Cardiac muscle cell (in vitro differentiated cells and primary cell): ENCODE measurements around the gene PCCB. TPM values are rescaled to one million over a fixed set of nuclear protein-coding genes. Genes with fewer than 3 reads are reported as not detected.
"Not testable (repeated sequence)": the region's sequence is repeated elsewhere in the genome, so short reads cannot be mapped to it uniquely, and the experiment has no call there.

Experiments used
- DNase-seq, 2 donors: peaks; one replicate each; pipeline versions ENCODE4 v3.0.0 to v3.0.0-alpha.2; 2010 to 2017; ENCODE audit warnings: low read depth in 1 of 2, low spot score in 1 of 2
- H3K27ac ChIP-seq: fragments of 200-600 bp; sonication (generic); 2 replicates; pipeline ENCODE4 v1.5.1; 2016
- H3K27me3 ChIP-seq: fragments of 200-600 bp; sonication (generic); 2 replicates; pipeline ENCODE4 v1.6.0; 2016; ENCODE audit warnings: control low read depth
- H3K36me3 ChIP-seq: fragments of 200-600 bp; sonication (generic); 2 replicates; pipeline ENCODE4 v1.5.1; 2016; ENCODE audit warnings: control low read depth
- H3K4me1 ChIP-seq: fragments of 200-600 bp; sonication (generic); 2 replicates; pipeline ENCODE4 v1.8.1; 2017; ENCODE audit warnings: low read depth, mild to moderate bottlenecking, mixed run types
- H3K4me3 ChIP-seq: fragments of 200-600 bp; sonication (generic); 2 replicates; pipeline ENCODE4 v1.5.1; 2016; ENCODE audit warnings: mild to moderate bottlenecking
- H3K9me3 ChIP-seq: fragments of 200-600 bp; sonication (generic); 2 replicates; pipeline ENCODE4 v1.5.1; 2017; ENCODE audit warnings: low read depth, mild to moderate bottlenecking, control low read depth
- polyA plus RNA-seq: library from polyadenylated mRNA; unstranded; fragments of >200 nt; fragmentation: Nextera tagmentation; extraction: Ambion mirVana; gene quantifications from 2 replicates; pipeline ENCODE4 v1.2.1, GENCODE V29; 2016
- total RNA-seq: library from RNA; depleted of rRNA; stranded (reverse); fragments of >200 nt; gene quantifications from 2 replicates; pipeline ENCODE4 v1.2.3, GENCODE V29; 2016
- TF ChIP-seq, protein P1 (sequence below): IDR thresholded peaks from 2 replicates; pipeline ENCODE4 v1.5.1; 2012; ENCODE audit warnings: low read depth, mild to moderate bottlenecking, low read length

PCCB gene
- total and polyA plus RNA-seq, 2 experiments from 2014 or later, result 57.8 to 65.8 TPM

DNA sequence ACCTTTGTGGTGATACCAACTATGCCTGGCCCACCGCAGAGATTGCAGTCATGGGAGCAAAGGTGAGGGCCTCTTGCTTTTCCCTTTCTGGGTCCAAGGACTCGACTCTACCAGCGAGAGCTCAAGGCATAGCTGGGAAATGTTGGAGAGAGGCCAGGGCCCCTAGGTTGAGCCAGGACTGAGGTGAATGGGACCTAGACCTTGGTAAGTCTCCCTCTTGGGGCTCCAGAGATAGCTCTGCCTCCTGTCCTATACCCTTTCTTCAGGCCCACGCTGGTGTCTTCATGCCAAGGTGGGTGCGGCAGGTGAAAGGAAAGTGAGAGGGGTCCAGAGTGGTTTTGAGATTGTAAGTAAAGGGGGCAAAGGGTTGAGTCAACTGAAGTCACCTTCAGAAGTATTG is 77.5 kb downstream of the PCCB start:
- Histone ChIP-seq H3K27me3 (no peaks in the 10 kb centered on the region), H3K9me3 (no peaks in the 10 kb centered on the region), H3K36me3 (peaks cover 19% of the 10 kb centered on the region), H3K4me1 (no peaks in the 10 kb centered on the region), H3K27ac (no peak overlapping the region), H3K4me3 (no peak overlapping the region)
- no peak for DNase-seq
- TF ChIP-seq, protein P1, sequence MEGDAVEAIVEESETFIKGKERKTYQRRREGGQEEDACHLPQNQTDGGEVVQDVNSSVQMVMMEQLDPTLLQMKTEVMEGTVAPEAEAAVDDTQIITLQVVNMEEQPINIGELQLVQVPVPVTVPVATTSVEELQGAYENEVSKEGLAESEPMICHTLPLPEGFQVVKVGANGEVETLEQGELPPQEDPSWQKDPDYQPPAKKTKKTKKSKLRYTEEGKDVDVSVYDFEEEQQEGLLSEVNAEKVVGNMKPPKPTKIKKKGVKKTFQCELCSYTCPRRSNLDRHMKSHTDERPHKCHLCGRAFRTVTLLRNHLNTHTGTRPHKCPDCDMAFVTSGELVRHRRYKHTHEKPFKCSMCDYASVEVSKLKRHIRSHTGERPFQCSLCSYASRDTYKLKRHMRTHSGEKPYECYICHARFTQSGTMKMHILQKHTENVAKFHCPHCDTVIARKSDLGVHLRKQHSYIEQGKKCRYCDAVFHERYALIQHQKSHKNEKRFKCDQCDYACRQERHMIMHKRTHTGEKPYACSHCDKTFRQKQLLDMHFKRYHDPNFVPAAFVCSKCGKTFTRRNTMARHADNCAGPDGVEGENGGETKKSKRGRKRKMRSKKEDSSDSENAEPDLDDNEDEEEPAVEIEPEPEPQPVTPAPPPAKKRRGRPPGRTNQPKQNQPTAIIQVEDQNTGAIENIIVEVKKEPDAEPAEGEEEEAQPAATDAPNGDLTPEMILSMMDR, result no peak

- Histone ChIP-seq H3K4me3 (no peak overlapping the region), H3K36me3 (peaks cover 22% of the 10 kb centered on the region), H3K27ac (no peak overlapping the region), H3K27me3 (no peaks in the 10 kb centered on the region), H3K4me1 (no peaks in the 10 kb centered on the region), H3K9me3 (no peaks in the 10 kb centered on the region)
- TF ChIP-seq, protein P1, result no peak
- DNase-seq, result no peak
These were observed 79.5 kb downstream of the PCCB start for GRCh38 chr3:136329593-136329992.

DNA sequence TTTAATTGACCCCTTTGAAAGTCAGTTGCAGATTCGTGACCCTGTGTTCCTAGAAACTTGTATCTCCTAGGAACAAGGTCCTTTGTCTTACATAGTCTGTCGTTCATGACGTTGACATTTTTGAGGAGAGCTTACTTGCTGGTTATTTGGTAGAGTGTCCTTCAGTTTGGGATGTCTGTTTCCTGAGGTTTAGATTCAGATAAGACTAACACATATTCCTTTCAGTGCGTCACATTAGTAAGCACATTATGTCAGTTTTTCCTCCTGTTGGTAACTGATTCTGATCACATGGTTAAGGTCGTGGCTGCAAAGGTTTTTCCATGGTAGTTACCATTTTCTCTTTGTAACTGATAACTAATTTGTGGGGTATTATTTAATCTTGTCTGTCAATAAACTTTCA is 80.8 kb downstream of the PCCB start:
- H3K4me1 ChIP-seq, result no peaks in the 10 kb centered on the region
- TF ChIP-seq, protein P1, result no peak
- H3K9me3 ChIP-seq, result no peaks in the 10 kb centered on the region
- no peak overlapping the region for H3K27ac ChIP-seq
- peaks cover 22% of the 10 kb centered on the region for H3K36me3 ChIP-seq
- H3K4me3 ChIP-seq, result no peak overlapping the region
- no peaks in the 10 kb centered on the region for H3K27me3 ChIP-seq
- no peak for DNase-seq

DNA sequence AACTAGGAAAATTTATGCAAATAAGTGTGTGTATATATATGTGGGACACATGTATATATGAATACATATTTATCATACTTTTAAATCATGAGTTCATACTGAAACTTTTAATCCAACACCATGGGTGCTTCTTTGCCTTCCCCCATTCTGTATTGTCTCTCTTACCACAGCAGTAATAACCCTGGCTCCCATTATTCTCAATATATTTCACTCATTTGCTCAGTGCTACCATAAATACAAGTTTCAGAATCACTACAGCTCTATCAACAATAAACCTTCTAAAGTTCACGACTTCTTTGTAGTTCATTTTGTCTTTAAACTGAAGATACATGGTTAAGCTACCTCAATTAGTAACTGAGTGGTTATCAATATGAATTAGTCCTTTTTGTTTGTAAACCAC is 82.2 kb downstream of the PCCB start:
- peaks cover 18% of the 10 kb centered on the region for H3K36me3 ChIP-seq
- TF ChIP-seq, protein P1, result no peak
- H3K9me3 ChIP-seq, result no peaks in the 10 kb centered on the region
- no peak for DNase-seq
- no peaks in the 10 kb centered on the region for H3K4me1 ChIP-seq
- no peak overlapping the region for H3K4me3 ChIP-seq
- H3K27ac ChIP-seq, result no peak overlapping the region
- no peaks in the 10 kb centered on the region for H3K27me3 ChIP-seq

GRCh38 chr3:136332776-136333175 is 82.6 kb downstream of the PCCB start:
- Histone ChIP-seq H3K4me1 (no peaks in the 10 kb centered on the region), H3K4me3 (no peak overlapping the region), H3K9me3 (no peaks in the 10 kb centered on the region), H3K27ac (no peak overlapping the region), H3K27me3 (no peaks in the 10 kb centered on the region), H3K36me3 (peaks cover 19% of the 10 kb centered on the region)
- peak in 1 of 2 donors; percentile 27 for DNase-seq
- TF ChIP-seq, protein P1, result no peak

DNA sequence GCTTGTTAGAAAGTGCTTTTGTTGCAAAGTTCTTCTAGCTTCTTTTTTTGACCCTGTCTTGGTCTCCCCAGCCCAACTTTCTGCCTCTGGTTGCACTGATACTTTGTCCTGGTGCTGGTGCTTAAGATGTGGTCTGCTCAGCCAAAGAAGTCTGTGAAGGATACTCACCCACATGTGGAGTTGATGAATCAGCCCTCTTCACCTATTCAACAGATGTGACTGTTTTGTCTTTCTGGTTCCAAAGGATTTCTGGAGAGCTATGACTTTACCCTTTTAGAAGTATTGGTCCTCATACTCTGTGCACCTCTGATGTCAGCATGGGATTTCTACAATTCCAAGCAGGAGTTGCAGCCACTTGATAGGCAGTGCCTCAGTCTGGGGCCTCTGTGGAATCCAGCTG is 84.1 kb downstream of the PCCB start:
- TF ChIP-seq, protein P1, result no peak
- no peak for DNase-seq
- peaks cover 23% of the 10 kb centered on the region for H3K36me3 ChIP-seq
- no peak overlapping the region for H3K27ac ChIP-seq
- no peaks in the 10 kb centered on the region for H3K4me1 ChIP-seq
- no peaks in the 10 kb centered on the region for H3K27me3 ChIP-seq
- no peaks in the 10 kb centered on the region for H3K9me3 ChIP-seq
- H3K4me3 ChIP-seq, result no peak overlapping the region

DNA sequence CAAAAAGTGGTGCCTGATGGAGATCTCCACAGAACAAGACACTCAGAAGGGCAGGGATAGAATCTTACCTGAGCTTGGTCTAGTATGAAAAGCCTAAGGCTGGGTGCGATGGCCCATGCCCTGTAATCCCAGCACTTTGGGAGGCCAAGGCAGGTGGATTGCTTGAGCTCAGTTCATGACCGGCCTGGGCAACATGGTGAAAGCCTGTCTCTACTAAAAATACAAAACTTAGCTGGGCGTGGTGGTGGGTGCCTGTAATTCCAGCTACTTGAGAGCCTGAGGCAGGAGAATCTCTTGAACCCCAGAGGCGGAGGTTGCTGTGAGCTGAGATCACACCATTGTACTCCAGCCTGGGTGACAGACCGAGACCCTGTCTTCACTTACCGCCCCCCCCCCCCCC is 84.6 kb downstream of the PCCB start:
- not testable (repeated sequence) for H3K4me3 ChIP-seq, H3K27me3 ChIP-seq, H3K27ac ChIP-seq, H3K4me1 ChIP-seq, H3K9me3 ChIP-seq, DNase-seq
- peaks cover 27% of the 10 kb centered on the region for H3K36me3 ChIP-seq
